CD14-positive monocyte (primary cell): ENCODE measurements around the gene CERK. TPM values are rescaled to one million over a fixed set of nuclear protein-coding genes. Genes with fewer than 3 reads are reported as not detected.

Experiments
- DNase-seq, 3 donors: peaks; one replicate each; pipeline ENCODE4 v3.0.0-alpha.2; 2011 to 2022
- H2AFZ ChIP-seq: 2 replicates; pipeline ENCODE4 v1.6.0; 2012; ENCODE audit warnings: mild to moderate bottlenecking, low read depth, low read length, inconsistent platforms; ENCODE audit not compliant: insufficient read depth, poor library complexity, severe bottlenecking
- H3K27ac ChIP-seq, 2 donors: 1 replicate in 1 of 2; 2 replicates in 1 of 2; pipeline ENCODE4 v1.5.1; 2012 to 2013; ENCODE audit warnings: low read length in 2 of 2, control low read depth in 1 of 2, inconsistent platforms in 1 of 2, low read depth in 1 of 2, mild to moderate bottlenecking in 1 of 2
- H3K27me3 ChIP-seq, 2 donors: one replicate each; pipeline versions ENCODE4 v1.6.0 to v1.6.1; 2011 to 2013; ENCODE audit warnings: low read length in 2 of 2; ENCODE audit not compliant: control insufficient read depth in 2 of 2, insufficient read depth in 2 of 2
- H3K36me3 ChIP-seq, 2 donors: replicated peaks in 1 of 2; 1 replicate in 1 of 2; 2 replicates in 1 of 2; pipeline versions ENCODE4 v1.5.1 to v1.6.1; 2012 to 2013; ENCODE audit warnings: low read length in 2 of 2, control low read depth in 1 of 2, inconsistent platforms in 1 of 2, mild to moderate bottlenecking in 1 of 2; ENCODE audit not compliant: insufficient read depth in 2 of 2, control insufficient read depth in 1 of 2
- H3K4me1 ChIP-seq, 2 donors: 1 replicate in 1 of 2; 2 replicates in 1 of 2; pipeline versions ENCODE4 v1.5.1 to v1.6.1; 2012 to 2013; ENCODE audit warnings: low read length in 2 of 2, control low read depth in 1 of 2, inconsistent platforms in 1 of 2, mild to moderate bottlenecking in 1 of 2, moderate library complexity in 1 of 2; ENCODE audit not compliant: insufficient read depth in 2 of 2, control insufficient read depth in 1 of 2
- H3K4me2 ChIP-seq: replicated peaks from 2 replicates; pipeline ENCODE3; 2012; ENCODE audit warnings: low read length, moderate library complexity, mild to moderate bottlenecking; ENCODE audit not compliant: poor library complexity, severe bottlenecking; ENCODE audit errors: extremely low read depth
- H3K4me3 ChIP-seq, 3 experiments: fragments of 200-600 bp in 1 of 3; sonication (generic) in 1 of 3; replicated peaks in 1 of 3; 1 replicate in 2 of 3; 2 replicates in 1 of 3; pipeline ENCODE4 v1.5.1; 2011 to 2013; ENCODE audit warnings: low read length in 3 of 3, mild to moderate bottlenecking in 3 of 3, control low read depth in 2 of 3, low read depth in 2 of 3, inconsistent platforms in 1 of 3, moderate library complexity in 1 of 3
- H3K79me2 ChIP-seq: 2 replicates; pipeline ENCODE4 v1.6.0; 2012; ENCODE audit warnings: mild to moderate bottlenecking, control low read depth, inconsistent platforms, low read length, moderate library complexity; ENCODE audit not compliant: insufficient read depth
- H3K9ac ChIP-seq: 2 replicates; pipeline ENCODE4 v1.6.0; 2017; ENCODE audit warnings: low read length, mild to moderate bottlenecking; ENCODE audit not compliant: insufficient read depth, poor library complexity, severe bottlenecking
- H3K9me3 ChIP-seq, 2 donors: replicated peaks in 1 of 2; 1 replicate in 1 of 2; 2 replicates in 1 of 2; pipeline versions ENCODE4 v1.5.1 to v1.6.1; 2012 to 2013; ENCODE audit warnings: low read length in 2 of 2, control low read depth in 1 of 2; ENCODE audit not compliant: control insufficient read depth in 1 of 2, insufficient read depth in 1 of 2
- H4K20me1 ChIP-seq: 2 replicates; pipeline ENCODE4 v1.6.0; 2012; ENCODE audit warnings: mild to moderate bottlenecking, low read length, control low read depth, moderate library complexity; ENCODE audit not compliant: insufficient read depth
- H3K27ac Mint-ChIP-seq, 7 donors: one replicate each; pipeline ENCODE4 v1.8.0; 2020; ENCODE audit warnings: mild to moderate bottlenecking in 7 of 7, mixed read lengths in 7 of 7, moderate library complexity in 6 of 7, inconsistent platforms in 2 of 7
- H3K27me3 Mint-ChIP-seq, 3 donors: one replicate each; pipeline ENCODE4 v1.8.0; 2021 to 2022; ENCODE audit warnings: low read depth in 3 of 3, mild to moderate bottlenecking in 3 of 3, mixed read lengths in 3 of 3, moderate library complexity in 3 of 3, inconsistent platforms in 1 of 3
- H3K36me3 Mint-ChIP-seq, 2 donors: one replicate each; pipeline ENCODE4 v1.8.0; 2020; ENCODE audit warnings: mixed read lengths in 2 of 2, inconsistent platforms in 1 of 2, mild to moderate bottlenecking in 1 of 2
- H3K4me1 Mint-ChIP-seq: one replicate; pipeline ENCODE4 v1.8.0; 2020; ENCODE audit warnings: mild to moderate bottlenecking, mixed read lengths
- H3K4me3 Mint-ChIP-seq, 2 donors: one replicate each; pipeline ENCODE4 v1.8.0; 2020; ENCODE audit warnings: mild to moderate bottlenecking in 2 of 2, mixed read lengths in 2 of 2, moderate library complexity in 1 of 2
- H3K9me3 Mint-ChIP-seq, 7 donors: one replicate each; pipeline ENCODE4 v1.8.0; 2020 to 2022; ENCODE audit warnings: mixed read lengths in 7 of 7, mild to moderate bottlenecking in 6 of 7, moderate library complexity in 6 of 7, inconsistent platforms in 2 of 7
- CTCF ChIP-seq: fragments of 200-600 bp; IDR thresholded peaks from one replicate; pipeline ENCODE4 v1.8.0; 2022; ENCODE audit warnings: antibody characterized with exemption, mild to moderate bottlenecking
- WGBS: methylation state at CpG from one replicate; pipeline ENCODE4 v1.1.5; 2013; ENCODE audit warnings: missing lambda C conversion rate; ENCODE audit not compliant: insufficient coverage; 5-methylcytosine and 5-hydroxymethylcytosine counted together
- intact Hi-C, 2 donors: fragments of 100-400 bp; cut with micrococcal nuclease; formaldehyde crosslinking; loops; one replicate each; pipeline versions ENCODE4 v1.15.0 to v1.15.1; 2023
- polyA plus RNA-seq, 3 donors: library from polyadenylated mRNA; depleted of rRNA in 1 of 3; unstranded in 2 of 3; stranded (reverse) in 1 of 3; fragments of 300-500 nt in 2 of 3; fragments of >200 nt in 1 of 3; fragmentation: Illumina TruSeq in 2 of 3; gene quantifications; 1 replicate in 2 of 3; 2 replicates in 1 of 3; pipeline ENCODE4 v1.2.3, GENCODE V29; 2012 to 2021

Gene CERK
- polyA plus RNA-seq, 3 donors = 22.4 to 40.2 (median 24.5) TPM

GRCh38 chr22:46775850-46776826 lies 38.1 kb upstream of the CERK start:
- intact Hi-C loops = loop anchor here in 1 of 2 donors (2.0 kb wide), 1 partner anchor 15 kb away; no protein-coding TSS in a partner anchor
- 74% methylated on average over 20 of the region's 22 CpGs for WGBS
- peaks cover 63 to 64% of the 10 kb centered on the region in 2 donors for H3K4me1 ChIP-seq
- H3K9me3 ChIP-seq = no peaks in the 10 kb centered on the region
- TF ChIP-seq CTCF = no peak
- H3K9me3 Mint-ChIP-seq = peaks cover 0 to 3% (median 0%) of the 10 kb centered on the region in 7 donors
- H3K4me3 Mint-ChIP-seq = peak overlapping the region; percentile 16 to 68
- H3K27me3 Mint-ChIP-seq = peaks cover 0 to 3% (median 1%) of the 10 kb centered on the region in 3 donors
- no peak overlapping the region for H3K9ac ChIP-seq
- H4K20me1 ChIP-seq = peaks cover 35% of the 10 kb centered on the region
- H3K4me2 ChIP-seq = peak overlapping the region; percentile 31
- peak overlapping the region in 1 of 3 experiments; percentile 10 for H3K4me3 ChIP-seq
- H3K36me3 Mint-ChIP-seq = peaks cover 36 to 50% of the 10 kb centered on the region in 2 donors
- H3K27ac Mint-ChIP-seq = peak overlapping the region; percentile 68 to 98 (median 95)
- H3K27me3 ChIP-seq = no peaks in the 10 kb centered on the region
- peaks cover 0 to 11% of the 10 kb centered on the region in 2 donors for H3K36me3 ChIP-seq
- H3K27ac ChIP-seq = peak overlapping the region; percentile 20 to 95
- no peak overlapping the region for H2AFZ ChIP-seq
- DNase-seq = no peak
- H3K79me2 ChIP-seq = peaks cover 82% of the 10 kb centered on the region
- H3K4me1 Mint-ChIP-seq = peaks cover 62% of the 10 kb centered on the region

- H2AFZ ChIP-seq = no peak overlapping the region
- peaks cover 72% of the 10 kb centered on the region for H3K4me1 Mint-ChIP-seq
Observed at GRCh38 chr22:46774980-46775849, 37.2 kb upstream of the CERK start.

More at GRCh38 chr22:46774980-46775849, 37.2 kb upstream of the CERK start:
- Mint-ChIP-seq H3K27me3 (peaks cover 0 to 3% (median 1%) of the 10 kb centered on the region in 3 donors), H3K9me3 (peaks cover 0 to 3% (median 0%) of the 10 kb centered on the region in 7 donors), H3K27ac (peak overlapping the region; percentile 95 to 98 (median 97)), H3K4me3 (peak overlapping the region; percentile 64 to 77), H3K36me3 (peaks cover 29 to 43% of the 10 kb centered on the region in 2 donors)
- no peaks in the 10 kb centered on the region for H3K9me3 ChIP-seq
- peak overlapping the region; percentile 95 for H3K27ac ChIP-seq
- H3K4me1 ChIP-seq = peaks cover 73% of the 10 kb centered on the region in 2 donors
- peak overlapping the region; percentile 72 for H3K9ac ChIP-seq
- peak overlapping the region; percentile 69 for H3K4me2 ChIP-seq
- peak overlapping the region in 1 of 3 experiments; percentile 61 for H3K4me3 ChIP-seq
- H3K36me3 ChIP-seq = peaks cover 0 to 2% of the 10 kb centered on the region in 2 donors
- peaks cover 74% of the 10 kb centered on the region for H3K79me2 ChIP-seq
- no peak for DNase-seq
- H3K27me3 ChIP-seq = no peaks in the 10 kb centered on the region
- peaks cover 26% of the 10 kb centered on the region for H4K20me1 ChIP-seq
- no peak for TF ChIP-seq CTCF
- WGBS = 74% methylated on average over 8 of the region's 20 CpGs
- intact Hi-C loops = loop anchor here in 1 of 2 donors (5.0 kb wide), 1 partner anchor 38 kb away; the partner anchor contains the start of gene CERK
